Measurements from ENCODE around the gene FCER2. TPM values are rescaled to one million over a fixed set of nuclear protein-coding genes. Genes with fewer than 3 reads are reported as not detected.

Gene FCER2
- total RNA-seq, 1 donor from 2014 or later: not detected

DNA sequence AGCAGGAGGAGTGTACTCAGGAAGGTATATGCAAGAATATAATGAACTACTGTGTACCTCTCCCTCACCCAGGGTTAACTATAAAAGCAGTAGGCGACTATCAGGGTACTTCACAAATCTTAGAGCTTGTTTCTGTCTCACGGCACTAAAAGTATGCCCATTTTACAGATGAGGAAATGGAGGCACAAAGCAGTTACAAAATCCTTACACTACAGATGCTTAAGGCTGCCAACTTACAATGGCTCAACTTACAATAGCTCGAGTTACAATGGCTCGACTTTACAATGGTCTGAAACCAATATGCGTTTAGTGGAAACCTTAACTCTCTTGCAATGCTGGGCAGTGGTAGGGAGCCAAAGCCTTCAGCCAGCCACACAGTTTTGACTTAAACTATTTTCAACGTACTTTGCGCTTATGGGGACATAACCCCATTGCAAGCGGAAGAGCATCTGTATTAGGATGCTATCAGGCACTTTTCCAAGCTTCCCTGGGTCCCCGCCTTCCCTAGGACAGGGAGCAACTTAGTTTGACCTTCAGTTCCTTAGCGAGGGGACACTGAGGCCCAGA is 4.1 kb downstream of the FCER2 start:
- H3K9me3 Mint-ChIP-seq (ENCODE audit: unreplicated experiment): no peaks in the 10 kb centered on the region
- no peaks in the 10 kb centered on the region for H3K36me3 Mint-ChIP-seq (ENCODE audit: unreplicated experiment)
- H3K27ac Mint-ChIP-seq (ENCODE audit: unreplicated experiment): no peak overlapping the region
- H3K4me3 Mint-ChIP-seq (ENCODE audit: unreplicated experiment): no peak overlapping the region
- TF ChIP-seq, protein P1, sequence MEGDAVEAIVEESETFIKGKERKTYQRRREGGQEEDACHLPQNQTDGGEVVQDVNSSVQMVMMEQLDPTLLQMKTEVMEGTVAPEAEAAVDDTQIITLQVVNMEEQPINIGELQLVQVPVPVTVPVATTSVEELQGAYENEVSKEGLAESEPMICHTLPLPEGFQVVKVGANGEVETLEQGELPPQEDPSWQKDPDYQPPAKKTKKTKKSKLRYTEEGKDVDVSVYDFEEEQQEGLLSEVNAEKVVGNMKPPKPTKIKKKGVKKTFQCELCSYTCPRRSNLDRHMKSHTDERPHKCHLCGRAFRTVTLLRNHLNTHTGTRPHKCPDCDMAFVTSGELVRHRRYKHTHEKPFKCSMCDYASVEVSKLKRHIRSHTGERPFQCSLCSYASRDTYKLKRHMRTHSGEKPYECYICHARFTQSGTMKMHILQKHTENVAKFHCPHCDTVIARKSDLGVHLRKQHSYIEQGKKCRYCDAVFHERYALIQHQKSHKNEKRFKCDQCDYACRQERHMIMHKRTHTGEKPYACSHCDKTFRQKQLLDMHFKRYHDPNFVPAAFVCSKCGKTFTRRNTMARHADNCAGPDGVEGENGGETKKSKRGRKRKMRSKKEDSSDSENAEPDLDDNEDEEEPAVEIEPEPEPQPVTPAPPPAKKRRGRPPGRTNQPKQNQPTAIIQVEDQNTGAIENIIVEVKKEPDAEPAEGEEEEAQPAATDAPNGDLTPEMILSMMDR (IDR thresholded peaks at IDR 0.05; ENCODE audit: partially characterized antibody, unreplicated experiment): no peak
- peaks cover 3% of the 10 kb centered on the region for H3K27me3 Mint-ChIP-seq (ENCODE audit: unreplicated experiment)
- peaks cover 2% of the 10 kb centered on the region for H3K4me1 Mint-ChIP-seq (ENCODE audit: low read depth, unreplicated experiment)
- DNase-seq: no peak

DNA sequence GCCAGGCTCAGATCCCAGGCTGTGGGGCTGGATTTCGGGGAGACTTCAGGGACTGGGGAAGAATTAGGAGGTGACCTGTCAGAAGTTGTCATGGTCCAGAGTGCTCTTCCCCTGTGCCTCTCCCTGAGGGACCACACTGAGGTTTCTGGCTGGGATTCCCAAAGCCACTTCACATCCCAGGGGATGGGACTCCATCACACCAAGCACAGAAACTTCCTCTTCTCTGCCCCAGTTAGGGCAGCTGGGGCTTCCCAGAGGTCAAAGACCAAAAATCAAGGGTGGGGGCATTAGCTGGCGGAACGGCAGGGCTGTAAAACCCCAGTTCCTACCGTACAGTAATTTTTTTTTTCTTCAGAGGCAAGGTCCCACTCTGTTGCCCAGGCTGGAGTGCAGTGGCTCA is 7.4 kb downstream of the FCER2 start:
- no peak for DNase-seq
- TF ChIP-seq, protein P1 (IDR thresholded peaks at IDR 0.05; ENCODE audit: partially characterized antibody, unreplicated experiment): no peak
- Mint-ChIP-seq H3K36me3 (ENCODE audit: unreplicated experiment) (no peaks in the 10 kb centered on the region), H3K4me1 (ENCODE audit: low read depth, unreplicated experiment) (peaks cover 2% of the 10 kb centered on the region), H3K4me3 (ENCODE audit: unreplicated experiment) (no peak overlapping the region), H3K27ac (ENCODE audit: unreplicated experiment) (no peak overlapping the region), H3K9me3 (ENCODE audit: unreplicated experiment) (no peaks in the 10 kb centered on the region), H3K27me3 (ENCODE audit: unreplicated experiment) (peaks cover 1% of the 10 kb centered on the region)

DNA sequence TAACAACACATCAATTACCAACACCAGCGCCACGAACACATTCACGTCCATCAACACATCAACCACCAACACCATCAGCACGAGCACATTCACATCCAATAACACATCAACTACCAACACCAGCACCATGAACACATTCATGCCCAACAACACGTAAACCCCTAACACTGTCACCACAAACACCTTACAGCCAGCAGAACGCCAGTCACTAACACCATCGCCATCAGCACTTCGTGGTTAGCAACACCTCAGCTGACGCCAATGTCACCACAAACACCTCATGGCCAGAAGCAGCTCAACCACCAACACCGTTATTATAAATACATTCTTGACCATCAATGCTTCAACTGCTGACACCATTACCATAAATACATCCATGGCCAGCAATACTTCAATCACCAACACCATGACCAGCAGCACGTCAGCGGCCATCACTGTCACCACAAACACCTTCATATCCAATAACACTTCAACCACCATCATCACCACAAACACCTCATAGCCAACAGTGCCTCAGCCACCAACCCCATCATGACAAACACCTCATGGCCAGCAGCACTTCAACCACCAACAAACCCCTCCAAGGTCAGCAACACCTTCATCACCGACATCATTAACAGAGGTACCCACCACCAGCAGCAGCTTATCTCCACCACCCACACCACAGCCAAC is 9.4 kb downstream of the FCER2 start:
- H3K9me3 Mint-ChIP-seq (ENCODE audit: unreplicated experiment): no peaks in the 10 kb centered on the region
- H3K27ac Mint-ChIP-seq (ENCODE audit: unreplicated experiment): no peak overlapping the region
- TF ChIP-seq, protein P1 (IDR thresholded peaks at IDR 0.05; ENCODE audit: partially characterized antibody, unreplicated experiment): no peak
- no peaks in the 10 kb centered on the region for H3K27me3 Mint-ChIP-seq (ENCODE audit: unreplicated experiment)
- no peak for DNase-seq
- H3K4me1 Mint-ChIP-seq (ENCODE audit: low read depth, unreplicated experiment): peaks cover 2% of the 10 kb centered on the region
- no peaks in the 10 kb centered on the region for H3K36me3 Mint-ChIP-seq (ENCODE audit: unreplicated experiment)
- H3K4me3 Mint-ChIP-seq (ENCODE audit: unreplicated experiment): no peak overlapping the region

DNA sequence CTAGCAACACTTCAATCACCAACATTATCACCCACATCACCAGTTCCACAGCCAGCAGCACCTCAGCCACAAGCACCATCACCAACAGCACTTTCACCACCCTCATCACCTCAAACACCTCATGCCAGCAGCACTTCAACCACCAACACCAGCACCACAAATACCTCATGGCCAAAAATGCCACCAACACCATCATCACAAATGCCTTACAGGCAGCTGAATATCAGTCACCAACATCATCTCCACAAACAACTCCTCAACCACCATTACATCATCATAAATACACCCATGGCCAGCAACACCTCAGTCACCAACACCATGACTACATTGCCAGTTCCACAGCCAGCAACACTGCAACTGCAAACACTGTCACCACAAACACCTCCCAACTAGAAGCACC is 10.4 kb downstream of the FCER2 start:
- H3K4me3 Mint-ChIP-seq (ENCODE audit: unreplicated experiment): no peak overlapping the region
- DNase-seq: no peak
- TF ChIP-seq, protein P1 (IDR thresholded peaks at IDR 0.05; ENCODE audit: partially characterized antibody, unreplicated experiment): no peak
- H3K9me3 Mint-ChIP-seq (ENCODE audit: unreplicated experiment): peaks cover 2% of the 10 kb centered on the region
- H3K4me1 Mint-ChIP-seq (ENCODE audit: low read depth, unreplicated experiment): peaks cover under 1% of the 10 kb centered on the region
- no peak overlapping the region for H3K27ac Mint-ChIP-seq (ENCODE audit: unreplicated experiment)
- H3K27me3 Mint-ChIP-seq (ENCODE audit: unreplicated experiment): no peaks in the 10 kb centered on the region
- no peaks in the 10 kb centered on the region for H3K36me3 Mint-ChIP-seq (ENCODE audit: unreplicated experiment)

DNA sequence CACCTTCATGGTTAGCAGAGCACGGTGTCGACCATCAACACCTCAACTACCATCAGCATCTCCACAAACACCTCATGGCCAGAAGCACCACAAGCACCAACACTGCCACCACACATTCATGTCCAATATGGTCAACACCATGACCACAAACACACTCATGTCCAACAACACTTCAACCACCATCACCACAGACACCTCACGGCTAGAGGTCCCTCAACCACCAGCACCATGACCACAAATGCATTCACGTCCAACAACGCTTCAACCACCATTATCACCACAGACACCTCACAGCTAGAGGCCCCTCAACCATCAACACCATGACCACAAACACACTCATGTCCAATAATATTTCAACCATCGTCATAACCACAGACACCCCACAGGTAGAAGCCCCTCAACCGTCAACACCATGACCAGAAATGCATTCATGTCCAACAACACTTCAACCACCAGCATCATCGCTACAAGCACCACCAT is 11.1 kb downstream of the FCER2 start:
- Mint-ChIP-seq H3K9me3 (ENCODE audit: unreplicated experiment) (peaks cover 2% of the 10 kb centered on the region), H3K27me3 (ENCODE audit: unreplicated experiment) (peaks cover 2% of the 10 kb centered on the region), H3K27ac (ENCODE audit: unreplicated experiment) (no peak overlapping the region), H3K4me3 (ENCODE audit: unreplicated experiment) (no peak overlapping the region), H3K36me3 (ENCODE audit: unreplicated experiment) (no peaks in the 10 kb centered on the region), H3K4me1 (ENCODE audit: low read depth, unreplicated experiment) (no peaks in the 10 kb centered on the region)
- no peak for DNase-seq
- TF ChIP-seq, protein P1 (IDR thresholded peaks at IDR 0.05; ENCODE audit: partially characterized antibody, unreplicated experiment): no peak
